ENCODE results near the gene BAIAP2. TPM values are rescaled to one million over a fixed set of nuclear protein-coding genes. Genes with fewer than 3 reads are reported as not detected.

The BAIAP2 gene
- total RNA-seq, 1 donor from 2014 or later: 14.4 TPM

- intact Hi-C loops (cut with DNase I): no loop called here
- Histone ChIP-seq H3K36me3 (no peaks in the 10 kb centered on the region), H3K4me3 (peak overlapping the region; percentile 39 to 52), H3K27me3 (no peaks in the 10 kb centered on the region), H3K27ac (no peak overlapping the region), H3K9me3 (no peaks in the 10 kb centered on the region), H3K4me1 (no peaks in the 10 kb centered on the region)
- DNase-seq (ENCODE audit: low spot score in 2 of 2): no peak
- TF ChIP-seq CTCF (IDR thresholded peaks at IDR 0.05): no peak
These were observed 124.8 kb downstream of the BAIAP2 start for GRCh38 chr17:81159611-81160265.

GRCh38 chr17:81160306-81160705 is 125.4 kb downstream of the BAIAP2 start:
- TF ChIP-seq CTCF (IDR thresholded peaks at IDR 0.05): no peak
- Histone ChIP-seq H3K9me3 (no peaks in the 10 kb centered on the region), H3K36me3 (no peaks in the 10 kb centered on the region), H3K4me3 (peak overlapping the region; percentile 39 to 52), H3K27ac (no peak overlapping the region), H3K27me3 (no peaks in the 10 kb centered on the region), H3K4me1 (no peaks in the 10 kb centered on the region)
- no peak for DNase-seq (ENCODE audit: low spot score in 2 of 2)
- intact Hi-C loops (cut with DNase I): no loop called here

- Histone ChIP-seq H3K27ac (no peak overlapping the region), H3K27me3 (no peaks in the 10 kb centered on the region), H3K36me3 (no peaks in the 10 kb centered on the region), H3K9me3 (no peaks in the 10 kb centered on the region), H3K4me3 (peak overlapping the region; percentile 39 to 52), H3K4me1 (peaks cover 0 to 3% of the 10 kb centered on the region in 2 donors)
- TF ChIP-seq CTCF (IDR thresholded peaks at IDR 0.05): no peak
- intact Hi-C loops (cut with DNase I): no loop called here
- DNase-seq (ENCODE audit: low spot score in 2 of 2): no peak
These were observed 125.9 kb downstream of the BAIAP2 start for GRCh38 chr17:81160747-81161453.

GRCh38 chr17:81161536-81161935 is 126.6 kb downstream of the BAIAP2 start:
- H3K4me3 ChIP-seq: no peak overlapping the region
- H3K27ac ChIP-seq: no peak overlapping the region
- H3K36me3 ChIP-seq: no peaks in the 10 kb centered on the region
- intact Hi-C loops (cut with DNase I): no loop called here
- TF ChIP-seq CTCF (IDR thresholded peaks at IDR 0.05): no peak
- no peak for DNase-seq (ENCODE audit: low spot score in 2 of 2)
- H3K4me1 ChIP-seq: peaks cover 2 to 3% of the 10 kb centered on the region in 2 donors
- no peaks in the 10 kb centered on the region for H3K9me3 ChIP-seq
- no peaks in the 10 kb centered on the region for H3K27me3 ChIP-seq

- intact Hi-C loops (cut with DNase I): no loop called here
- no peak for DNase-seq (ENCODE audit: low spot score in 2 of 2)
- no peak for TF ChIP-seq CTCF (IDR thresholded peaks at IDR 0.05)
- Histone ChIP-seq H3K27me3 (no peaks in the 10 kb centered on the region), H3K27ac (no peak overlapping the region), H3K4me1 (peaks cover 3% of the 10 kb centered on the region in 2 donors), H3K4me3 (no peak overlapping the region), H3K9me3 (no peaks in the 10 kb centered on the region), H3K36me3 (no peaks in the 10 kb centered on the region)
These were observed 127.0 kb downstream of the BAIAP2 start for GRCh38 chr17:81161972-81162371.

All from ascending aorta (tissue), 2 donors.